GM23248 (cell line): ENCODE measurements around the gene SH3GL3.

Experiments used
- EZH2 ChIP-seq: fragments of 200-600 bp; sonication (generic); IDR thresholded peaks from 2 replicates; pipeline ENCODE4 v1.6.1; 2018; ENCODE audit warnings: antibody characterized with exemption, mild to moderate bottlenecking; ENCODE audit not compliant: insufficient read depth, poor library complexity, severe bottlenecking
- EZH2phosphoT487 ChIP-seq: fragments of 200-600 bp; sonication (generic); IDR thresholded peaks from 2 replicates; pipeline ENCODE4 v1.6.1; 2018; ENCODE audit warnings: antibody characterized with exemption, moderate library complexity, mild to moderate bottlenecking, low read depth; ENCODE audit not compliant: insufficient read depth

- TF ChIP-seq EZH2 (no peak), EZH2phosphoT487 (no peak)
Measured at GRCh38 chr15:83656192-83656591, 209.1 kb downstream of the SH3GL3 start.
